Eye (tissue), 1 donor: ENCODE measurements around the gene JADE2.
"Not testable (repeated sequence)": the region's sequence is repeated elsewhere in the genome, so short reads cannot be mapped to it uniquely, and the experiment has no call there.

Source experiments
- DNase-seq: peaks from one replicate; pipeline ENCODE4 v3.0.0-alpha.2; 2015

JADE2 gene

DNA sequence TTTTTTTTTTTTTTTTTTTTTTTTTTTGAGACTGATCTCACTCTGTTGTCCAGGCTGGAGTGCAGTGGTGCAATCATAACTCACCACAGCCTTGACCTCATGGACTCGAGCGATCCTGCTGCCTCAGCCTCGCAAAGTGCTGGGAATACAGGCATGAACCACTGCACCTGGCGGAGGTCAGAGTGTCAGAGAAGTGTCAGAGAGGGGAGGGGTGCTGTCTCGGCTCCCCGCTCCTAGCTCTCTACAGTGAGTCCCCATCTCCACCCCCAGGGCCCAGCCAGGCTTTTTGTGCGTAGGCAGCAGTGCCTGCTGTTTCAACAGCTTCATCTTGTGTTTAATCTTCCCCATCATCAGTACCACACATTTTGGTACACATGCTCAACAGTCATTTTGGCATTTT lies 68.9 kb downstream of the JADE2 start:
- no peak for DNase-seq

DNA sequence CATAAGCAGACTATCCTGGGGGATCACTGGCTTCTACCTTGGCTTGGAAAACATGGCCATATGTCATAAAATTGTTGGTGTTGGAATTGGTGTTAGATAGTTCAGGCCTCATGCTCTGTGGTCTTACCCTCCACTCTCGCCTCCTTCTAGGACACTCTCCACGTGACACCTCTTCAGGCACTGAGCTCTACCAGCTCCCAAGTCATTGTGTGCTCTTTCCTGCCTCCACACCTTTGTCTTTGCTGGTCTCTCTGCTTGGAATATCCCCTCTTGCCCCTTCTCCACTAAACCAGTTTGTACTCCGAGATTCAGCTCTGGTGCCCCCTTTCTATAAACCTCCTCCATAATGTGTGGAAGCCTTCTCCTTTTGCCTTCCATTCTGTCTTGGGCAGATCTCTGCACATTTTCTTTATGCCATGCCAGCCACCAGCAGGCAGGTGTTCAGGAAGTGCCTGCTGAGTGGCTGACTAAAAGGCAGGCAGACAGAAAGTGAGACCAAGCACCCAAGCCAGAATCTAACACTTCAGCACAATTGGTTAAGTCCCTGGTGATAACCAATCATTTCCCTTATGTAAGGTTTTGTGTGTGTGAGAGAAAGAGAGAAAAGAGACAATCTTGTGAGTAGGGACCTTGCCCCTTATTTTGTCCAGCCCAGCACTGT lies 69.5 kb downstream of the JADE2 start:
- no peak for DNase-seq

DNA sequence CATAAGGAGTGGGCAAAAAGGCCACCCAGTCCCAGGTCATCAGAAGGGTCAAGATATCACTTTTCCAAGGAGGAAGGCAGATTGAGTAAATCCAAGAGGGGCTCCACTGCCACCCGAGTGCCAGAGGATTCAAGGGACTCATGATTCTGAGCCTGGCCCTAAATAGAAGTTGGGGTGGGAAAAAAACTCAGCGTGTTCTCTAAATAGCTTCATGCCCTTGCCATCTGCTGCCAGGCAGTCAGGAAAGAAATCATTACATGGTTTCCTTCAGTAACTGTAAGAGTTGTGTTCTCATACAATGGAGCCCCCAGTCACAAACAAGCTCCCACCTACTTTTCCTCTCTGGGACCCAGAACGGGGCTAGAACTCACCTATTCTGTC lies 70.0 kb downstream of the JADE2 start:
- no peak for DNase-seq

DNA sequence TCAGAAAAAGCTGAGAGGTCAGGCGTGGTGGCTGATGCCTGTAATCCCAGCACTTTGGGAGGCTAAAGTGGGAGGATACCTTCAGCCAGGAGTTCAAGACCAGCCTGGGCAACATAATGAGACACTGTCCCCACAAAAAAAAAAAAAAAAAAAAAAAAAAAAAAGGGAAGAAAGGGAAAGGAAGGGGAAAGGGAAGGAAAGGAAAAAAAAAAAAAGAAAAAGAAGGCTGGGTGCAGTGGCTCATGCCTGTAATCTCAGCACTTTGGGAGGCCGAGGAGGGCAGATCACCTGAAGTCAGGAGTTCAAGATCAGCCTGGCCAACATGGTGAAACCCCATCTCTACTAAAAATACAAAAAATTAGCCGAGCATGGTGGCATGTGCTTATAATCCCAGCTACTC lies 74.3 kb downstream of the JADE2 start:
- DNase-seq = not testable (repeated sequence)

DNA sequence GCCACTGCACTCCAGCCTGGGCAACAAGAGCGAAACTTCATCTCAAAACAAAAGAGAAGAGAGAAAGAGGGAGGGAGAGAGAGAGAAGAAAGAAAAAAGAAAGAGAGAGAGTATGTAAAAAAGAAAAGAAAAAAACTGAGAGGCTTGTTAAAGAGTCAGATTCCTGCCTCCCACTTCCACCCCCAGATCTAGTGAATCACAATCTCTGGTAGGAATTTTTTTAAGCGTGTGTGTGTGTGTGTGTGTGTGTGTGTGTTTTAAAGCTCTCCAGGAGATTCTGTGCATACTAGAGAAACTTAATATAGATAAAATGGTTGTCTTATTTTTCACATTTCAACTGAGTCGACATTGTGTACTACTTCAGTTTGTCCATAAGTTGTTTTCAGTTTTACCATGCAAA lies 75.1 kb downstream of the JADE2 start:
- DNase-seq = no peak

DNA sequence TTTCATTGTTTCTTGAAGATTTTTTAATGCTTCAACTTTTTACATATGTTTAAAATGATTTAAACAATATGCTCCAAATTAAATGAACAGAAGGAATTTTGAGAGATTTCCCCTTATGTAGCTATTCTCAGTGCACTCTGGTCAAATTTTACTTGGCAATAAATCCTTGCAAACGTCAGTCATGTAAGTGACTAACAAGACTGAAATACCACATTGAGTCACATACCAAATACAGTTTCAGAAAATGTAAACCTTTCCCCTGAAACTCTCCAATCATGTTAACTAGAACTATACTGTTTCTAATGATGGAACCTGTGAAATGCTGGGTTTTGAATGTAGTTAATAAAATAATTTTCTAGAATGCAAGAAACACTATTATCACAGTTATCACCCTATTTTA lies 77.6 kb downstream of the JADE2 start:
- DNase-seq = no peak

DNA sequence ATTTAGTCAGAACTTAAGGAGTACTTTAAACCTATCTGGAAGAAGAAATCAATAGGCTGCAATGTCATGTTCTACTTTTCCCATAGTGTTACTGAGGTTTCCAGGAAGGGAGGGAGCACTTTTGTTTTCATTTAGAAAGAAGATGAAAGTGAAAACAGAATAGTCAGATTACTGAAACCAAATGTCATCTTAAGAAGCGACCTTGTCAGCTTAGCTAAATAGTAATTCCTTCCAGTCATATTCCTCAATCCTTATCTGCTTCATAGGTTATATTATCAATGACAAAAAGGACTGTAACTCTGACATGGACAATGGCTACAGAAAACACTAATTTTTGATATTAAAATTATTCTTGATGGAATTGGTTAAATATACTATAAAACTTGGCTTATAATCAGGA lies 79.4 kb downstream of the JADE2 start:
- no peak for DNase-seq

DNA sequence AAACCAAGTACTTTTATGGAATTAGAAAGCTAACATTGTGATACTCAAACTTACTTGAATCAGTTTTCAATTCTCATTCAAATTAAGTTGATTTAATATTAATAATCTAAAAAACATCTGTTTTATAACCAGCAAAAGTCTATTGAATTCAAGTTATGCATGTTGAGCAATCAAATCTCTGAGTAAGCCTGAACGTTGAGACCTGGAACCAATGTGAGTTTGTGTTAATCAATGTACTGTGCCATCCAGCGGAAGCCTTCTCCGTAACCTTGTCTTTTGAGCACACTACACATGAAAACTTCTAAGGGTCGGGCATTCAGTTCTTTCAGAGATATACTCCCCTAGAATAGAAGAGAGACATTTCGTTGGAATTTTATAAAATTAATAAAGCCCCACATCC lies 81.3 kb downstream of the JADE2 start:
- no peak for DNase-seq

DNA sequence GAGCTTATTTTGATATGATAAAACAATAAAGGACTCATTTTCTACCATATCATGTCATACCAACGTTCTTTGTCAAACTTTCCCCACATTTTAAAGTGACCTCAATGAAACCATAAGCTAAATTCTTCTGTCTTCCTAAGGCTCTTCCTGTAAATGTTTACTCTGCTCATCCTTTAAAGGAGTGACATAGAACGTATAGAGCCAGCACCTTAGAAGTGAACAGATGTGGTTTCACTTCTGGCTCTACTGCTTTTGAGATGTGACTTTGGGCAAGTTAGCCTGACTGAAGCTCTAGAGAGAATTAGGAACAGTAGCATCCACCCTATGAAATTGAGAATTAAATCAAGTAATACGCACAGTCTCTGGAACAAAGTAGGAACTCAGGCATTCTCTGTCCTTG lies 83.1 kb downstream of the JADE2 start:
- no peak for DNase-seq

DNA sequence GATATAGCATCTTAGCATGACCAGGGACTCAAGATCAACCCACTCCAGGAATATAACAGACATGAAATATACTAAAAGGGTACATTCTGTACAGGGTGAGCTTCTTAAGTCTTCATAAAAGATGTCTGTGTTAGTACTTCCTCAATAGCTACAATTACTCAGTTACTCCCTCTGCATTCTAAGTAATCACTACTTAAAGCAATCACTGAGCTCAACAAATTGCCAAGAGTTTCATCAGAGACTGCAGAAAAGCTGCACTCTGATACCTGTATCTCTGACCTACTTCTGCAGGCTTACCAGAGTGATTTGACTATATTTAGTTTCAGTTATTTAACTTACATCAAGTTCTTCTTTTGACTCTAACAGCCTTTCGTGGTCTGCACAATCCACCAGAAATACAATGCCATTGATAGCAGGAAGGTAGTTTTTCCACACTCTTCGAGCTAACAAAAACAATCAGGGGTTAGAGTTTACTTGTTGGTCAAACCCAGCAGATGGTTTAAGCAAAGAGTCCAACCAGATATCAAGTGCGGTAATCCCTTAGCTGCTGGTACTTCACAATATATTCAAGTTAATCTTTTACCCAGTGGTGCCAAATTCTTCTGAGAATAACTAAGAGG lies 83.9 kb downstream of the JADE2 start:
- DNase-seq = no peak

DNA sequence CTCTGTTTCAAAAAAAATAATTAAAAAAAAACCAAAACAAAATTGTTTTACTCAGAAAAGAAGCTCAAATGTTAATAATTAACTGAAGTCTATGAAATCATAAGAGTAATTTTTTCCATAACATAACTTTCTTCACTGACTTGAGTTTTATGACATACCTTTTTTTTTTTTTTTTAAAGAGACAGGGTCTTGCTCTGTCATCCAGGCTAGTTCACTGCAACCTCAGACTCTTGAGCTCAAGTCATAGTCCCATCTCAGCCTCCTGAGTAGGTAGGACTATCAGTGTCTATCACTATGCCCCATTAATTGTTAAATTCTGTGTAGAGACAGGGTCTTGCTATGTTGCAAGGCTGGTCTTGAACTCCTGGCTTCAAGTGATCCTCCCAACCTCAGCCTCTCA lies 85.3 kb downstream of the JADE2 start:
- no peak for DNase-seq

DNA sequence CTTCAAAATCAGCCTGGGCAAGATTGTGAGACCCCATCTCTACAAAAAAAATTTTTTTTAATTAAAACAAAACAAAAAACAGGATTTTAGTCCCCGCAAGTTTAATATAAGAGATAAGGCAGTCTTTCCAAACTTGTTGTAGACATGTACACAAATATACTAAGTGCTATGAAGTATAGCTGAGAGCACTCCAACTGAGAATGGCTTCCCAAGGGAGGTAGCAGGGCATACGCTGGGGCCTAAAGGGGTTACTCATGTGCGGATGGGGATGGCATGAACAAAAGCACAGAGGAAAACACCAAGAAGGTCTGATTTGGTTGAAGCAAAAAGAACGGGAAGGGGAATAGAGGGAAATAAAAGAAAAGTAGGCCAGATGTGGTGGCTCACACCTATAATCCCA lies 86.0 kb downstream of the JADE2 start:
- DNase-seq = no peak

DNA sequence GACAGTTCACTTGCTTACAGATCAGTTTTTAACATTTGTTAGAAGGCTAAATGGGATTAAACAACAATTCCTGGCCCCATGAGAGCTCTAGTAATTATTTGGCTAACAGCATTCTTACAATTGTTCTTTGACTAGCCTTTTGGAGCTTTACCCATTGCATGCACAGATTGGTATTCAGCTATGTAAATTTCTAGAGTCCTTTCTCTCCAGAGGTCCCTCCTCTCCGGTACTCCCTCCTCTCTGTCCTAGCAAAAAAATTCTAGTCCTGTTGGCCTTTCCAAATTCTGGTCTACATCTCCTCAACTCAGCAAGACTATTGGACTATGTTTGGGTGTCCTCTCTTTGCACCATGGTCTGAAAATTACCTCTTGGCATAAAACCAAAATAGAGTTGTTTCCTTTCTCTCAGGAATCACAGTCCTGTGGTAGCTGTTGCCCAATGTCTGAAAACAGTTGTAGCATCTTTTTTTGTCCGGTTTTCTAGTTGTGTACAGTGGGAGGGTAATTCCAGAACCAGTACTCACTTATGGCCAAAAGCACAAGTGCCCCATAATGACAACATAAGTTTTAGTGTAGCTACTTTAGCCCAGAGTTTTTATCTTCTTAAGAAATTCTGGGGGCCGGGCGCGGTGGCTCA lies 89.1 kb downstream of the JADE2 start:
- DNase-seq = no peak

DNA sequence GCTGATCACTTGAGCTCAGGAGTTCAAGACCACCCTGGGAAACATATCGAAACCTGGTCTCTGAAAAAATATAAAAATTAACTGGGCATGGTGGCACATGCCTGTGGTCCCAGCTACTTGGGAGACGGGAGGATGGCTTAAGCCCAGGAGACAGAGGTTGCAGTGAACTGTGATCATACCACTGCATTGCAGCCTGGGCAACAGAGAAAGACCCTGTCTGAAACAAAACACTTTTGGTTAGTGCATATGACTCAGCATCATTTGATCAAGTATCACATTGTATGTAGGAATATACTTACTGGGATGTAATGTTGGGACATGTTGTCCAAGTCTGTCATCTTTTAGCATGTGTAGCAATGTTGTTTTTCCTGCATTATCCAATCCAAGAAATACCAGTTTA lies 95.2 kb downstream of the JADE2 start:
- DNase-seq = no peak

DNA sequence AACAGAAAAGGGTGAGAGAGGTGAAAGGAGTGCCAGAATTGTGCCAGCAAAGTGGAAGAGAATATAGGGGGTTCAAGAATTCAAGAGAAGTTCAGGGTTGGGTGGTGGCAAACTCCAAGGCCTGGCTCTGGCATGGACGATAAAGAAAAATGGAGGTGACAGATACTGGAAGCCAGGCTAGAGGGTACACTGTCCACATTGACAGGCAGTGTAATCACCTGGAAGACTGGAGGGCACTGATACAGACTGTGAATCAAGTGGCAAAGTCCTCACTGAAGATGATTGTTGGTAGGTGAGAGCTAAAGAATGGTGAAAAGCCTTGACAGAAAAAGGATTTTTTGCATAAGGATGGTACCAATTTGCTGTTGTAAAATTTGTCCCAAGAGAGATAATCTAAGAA lies 100.1 kb downstream of the JADE2 start:
- no peak for DNase-seq

DNA sequence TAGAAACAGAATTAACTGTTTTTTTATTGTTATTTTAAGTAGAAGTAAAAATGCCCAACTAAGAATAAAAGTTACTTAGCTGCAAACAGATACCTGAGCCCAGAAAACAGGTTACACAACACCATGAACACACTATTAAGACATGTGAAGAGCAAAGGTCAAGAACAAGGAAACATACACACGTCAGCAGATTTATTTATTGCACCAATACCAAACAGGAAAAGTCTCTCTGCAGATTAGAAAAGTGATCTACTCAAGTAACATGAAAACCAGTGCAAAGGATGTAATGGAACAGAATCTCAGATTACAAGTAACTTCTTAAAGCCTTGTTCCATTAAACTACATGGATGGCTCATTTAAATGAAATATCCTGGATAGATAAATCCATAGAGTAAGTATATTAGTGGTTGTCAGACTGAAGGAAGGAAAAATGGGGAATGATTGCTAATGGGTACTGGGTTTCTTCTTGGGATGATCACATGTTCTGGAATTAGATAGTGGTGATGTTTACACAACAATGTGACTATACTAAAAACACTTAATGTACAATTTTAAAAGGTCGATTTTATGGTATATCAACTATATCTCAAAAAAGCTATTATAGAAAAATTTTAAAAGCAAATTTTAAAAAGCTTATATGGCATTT lies 101.0 kb downstream of the JADE2 start:
- DNase-seq = no peak
